Dedifferentiated amniotic fluid mesenchymal stem cell (primary cell): ENCODE data around the gene KRTAP10-3.
"Not testable (repeated sequence)": the region's sequence is repeated elsewhere in the genome, so short reads cannot be mapped to it uniquely, and the experiment has no call there.

Experiments used
- DNase-seq: peaks from one replicate; pipeline ENCODE4 v3.0.0-alpha.2; 2016; ENCODE audit errors: extremely low spot score

Gene KRTAP10-3

GRCh38 chr21:44571844-44572782, 13.5 kb upstream of the KRTAP10-3 start:
- no peak for DNase-seq

- DNase-seq: no peak
Observed at GRCh38 chr21:44571296-44571695, 12.7 kb upstream of the KRTAP10-3 start.

GRCh38 chr21:44569861-44570517, 11.4 kb upstream of the KRTAP10-3 start:
- no peak for DNase-seq

DNA sequence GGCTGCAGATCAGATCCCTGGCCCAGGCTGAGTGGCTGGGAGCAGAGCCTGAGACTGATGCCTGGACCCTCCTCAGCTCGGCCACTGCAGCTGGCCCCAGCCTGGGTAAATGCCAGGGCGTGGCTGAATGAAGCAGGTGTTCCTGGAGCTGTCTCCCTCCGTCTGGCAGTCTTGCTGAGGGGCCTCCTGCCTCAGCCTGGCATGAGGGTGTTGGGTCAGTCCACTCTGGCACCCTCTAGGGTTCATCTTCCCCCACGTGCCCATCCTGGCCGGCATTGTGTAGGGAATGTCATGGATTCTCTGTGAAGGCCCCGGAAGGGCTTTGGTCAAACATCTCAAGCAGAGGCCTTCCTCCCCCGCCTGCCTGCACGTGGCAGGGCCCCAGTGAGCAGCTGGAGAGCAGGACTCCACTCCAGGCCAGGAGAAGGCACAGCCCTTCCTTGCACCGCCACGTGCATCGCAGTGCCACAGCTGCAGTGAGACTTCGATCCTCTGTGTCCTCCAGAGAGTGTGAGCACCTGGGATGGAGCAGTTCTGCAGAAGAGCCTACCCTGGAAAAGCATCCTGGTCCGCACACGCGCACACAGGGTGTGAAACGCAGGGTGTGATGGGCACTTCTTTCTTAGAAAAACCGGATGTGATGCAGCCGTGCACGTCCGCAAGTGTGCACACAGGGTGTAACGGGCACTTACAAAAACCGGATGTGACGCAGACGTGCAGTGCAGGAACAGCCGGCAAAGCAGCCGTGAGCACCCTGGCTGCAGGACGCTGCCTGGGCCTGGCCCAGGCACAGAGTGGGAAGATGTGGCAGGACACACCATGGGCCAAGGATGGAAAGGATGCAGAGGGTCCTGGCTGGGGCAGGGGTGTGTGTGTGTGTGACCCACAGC, 10.3 kb upstream of the KRTAP10-3 start:
- no peak for DNase-seq

DNA sequence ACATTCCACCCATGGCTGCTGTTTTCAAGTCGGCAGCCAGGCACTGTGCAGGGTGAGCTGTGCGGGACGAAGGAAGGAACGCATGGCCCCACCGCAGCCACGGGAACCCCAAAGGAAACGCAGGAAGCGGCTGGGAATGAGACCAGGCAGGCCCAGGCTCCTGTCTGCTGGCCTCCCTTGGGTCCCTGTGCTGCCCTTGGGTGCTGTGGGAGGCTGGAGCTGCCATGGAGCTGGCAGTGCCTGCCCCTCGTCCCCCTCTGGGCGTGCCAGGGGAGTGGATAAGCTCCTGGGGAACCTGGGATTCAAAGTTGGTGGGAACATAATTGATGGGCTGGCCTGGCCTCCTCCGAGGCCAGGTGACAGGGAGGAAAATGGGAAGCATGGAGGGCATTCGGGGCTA, 9.7 kb upstream of the KRTAP10-3 start:
- no peak for DNase-seq

- DNase-seq: no peak
Observed at GRCh38 chr21:44567481-44568171, 9.0 kb upstream of the KRTAP10-3 start.

- no peak for DNase-seq
Observed at GRCh38 chr21:44566403-44566802, 7.8 kb upstream of the KRTAP10-3 start.

DNA sequence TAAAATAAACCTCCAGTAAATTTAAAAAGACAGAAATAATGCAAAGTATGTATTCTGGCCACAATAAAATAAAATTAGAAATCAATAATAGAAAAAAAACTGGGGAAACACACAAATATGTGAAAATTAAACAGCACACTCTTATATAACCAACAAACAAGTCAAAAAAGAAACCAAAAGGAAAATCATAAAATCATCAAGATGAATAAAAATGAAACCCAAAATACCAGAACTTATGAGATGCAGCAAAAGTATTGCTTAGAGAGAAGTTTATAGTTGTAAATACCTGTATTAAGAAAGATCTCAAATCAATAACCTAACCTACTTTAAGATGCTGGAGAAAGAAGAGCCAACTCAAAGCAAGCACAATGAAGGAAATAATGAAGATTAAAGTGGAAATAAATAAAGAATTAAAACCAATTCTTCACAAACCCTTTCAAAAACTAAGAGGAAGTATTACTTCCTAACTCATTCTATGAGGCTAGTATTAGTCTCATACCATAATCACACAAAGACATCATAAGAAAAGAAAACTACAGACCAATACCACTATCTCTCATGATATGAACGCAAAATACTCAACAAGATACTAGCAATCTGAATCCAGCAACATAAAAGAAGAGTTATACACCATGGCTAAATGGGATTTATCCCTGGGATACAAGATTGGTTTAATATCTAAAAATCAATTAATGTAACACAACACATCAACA, 6.4 kb upstream of the KRTAP10-3 start:
- no peak for DNase-seq

- DNase-seq: no peak
Observed at GRCh38 chr21:44564099-44564498, 5.5 kb upstream of the KRTAP10-3 start.

DNA sequence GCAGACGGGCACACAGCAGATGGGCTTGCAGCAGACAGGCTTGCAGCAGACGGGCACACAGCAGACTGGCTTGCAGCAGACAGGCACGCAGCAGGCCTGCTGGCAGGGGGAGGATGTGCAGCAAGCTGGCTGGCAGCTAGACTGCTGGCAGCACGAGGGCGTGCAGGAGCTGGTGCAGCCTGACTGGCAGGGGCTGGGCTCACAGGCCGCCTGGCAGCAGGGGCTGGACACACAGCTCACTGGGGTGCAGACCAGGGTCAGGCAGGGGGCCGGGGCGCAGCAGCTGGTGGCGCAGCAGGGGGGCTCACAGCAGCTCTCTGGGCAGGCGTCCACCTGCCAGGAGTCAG, 293 bp downstream of the KRTAP10-3 start:
- DNase-seq: not testable (repeated sequence)

GRCh38 chr21:44557491-44558328, 885 bp downstream of the KRTAP10-3 start:
- no peak for DNase-seq

DNA sequence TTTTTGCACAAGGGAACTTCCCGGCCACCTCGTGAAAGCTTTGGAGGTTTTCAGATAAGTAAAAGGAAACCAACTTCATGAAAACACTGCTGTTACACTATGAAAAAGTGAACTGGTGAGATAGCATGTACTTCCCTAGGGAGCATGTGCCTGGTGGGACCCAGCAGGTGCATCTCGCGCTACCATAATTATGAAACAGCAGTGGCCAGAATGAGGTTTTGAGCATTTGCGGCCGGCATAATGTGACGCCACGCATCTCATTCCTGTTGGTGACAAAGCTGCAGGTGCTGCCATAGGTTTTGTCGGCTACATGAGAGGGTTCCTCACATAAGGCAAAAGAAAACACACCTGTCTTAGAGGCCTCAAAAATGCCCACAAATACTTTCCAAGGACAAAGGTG, 1.7 kb downstream of the KRTAP10-3 start:
- no peak for DNase-seq

GRCh38 chr21:44555200-44555875, 3.3 kb downstream of the KRTAP10-3 start:
- no peak for DNase-seq

- no peak for DNase-seq
Observed at GRCh38 chr21:44552681-44553080, 5.9 kb downstream of the KRTAP10-3 start.

DNA sequence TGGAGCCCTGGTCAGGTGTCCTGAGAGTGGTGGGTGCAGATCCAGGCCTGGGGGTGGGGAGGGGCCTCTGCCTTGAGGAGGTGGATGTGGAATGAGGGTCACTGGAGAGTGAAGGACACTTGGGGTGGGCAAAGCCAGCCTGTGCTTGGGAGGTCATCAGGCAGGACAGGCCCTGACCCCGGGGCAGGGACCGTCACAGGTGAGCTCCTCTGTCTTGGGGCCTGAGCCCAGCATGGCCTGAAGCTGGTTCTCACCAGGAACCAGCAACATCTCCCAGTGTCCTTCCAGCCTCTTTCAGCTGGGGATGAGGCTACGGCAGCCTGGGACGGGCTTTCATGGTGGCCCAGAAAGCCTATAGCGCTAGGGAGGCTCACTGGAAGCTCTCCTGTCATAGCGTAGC, 6.5 kb downstream of the KRTAP10-3 start:
- DNase-seq: no peak

DNA sequence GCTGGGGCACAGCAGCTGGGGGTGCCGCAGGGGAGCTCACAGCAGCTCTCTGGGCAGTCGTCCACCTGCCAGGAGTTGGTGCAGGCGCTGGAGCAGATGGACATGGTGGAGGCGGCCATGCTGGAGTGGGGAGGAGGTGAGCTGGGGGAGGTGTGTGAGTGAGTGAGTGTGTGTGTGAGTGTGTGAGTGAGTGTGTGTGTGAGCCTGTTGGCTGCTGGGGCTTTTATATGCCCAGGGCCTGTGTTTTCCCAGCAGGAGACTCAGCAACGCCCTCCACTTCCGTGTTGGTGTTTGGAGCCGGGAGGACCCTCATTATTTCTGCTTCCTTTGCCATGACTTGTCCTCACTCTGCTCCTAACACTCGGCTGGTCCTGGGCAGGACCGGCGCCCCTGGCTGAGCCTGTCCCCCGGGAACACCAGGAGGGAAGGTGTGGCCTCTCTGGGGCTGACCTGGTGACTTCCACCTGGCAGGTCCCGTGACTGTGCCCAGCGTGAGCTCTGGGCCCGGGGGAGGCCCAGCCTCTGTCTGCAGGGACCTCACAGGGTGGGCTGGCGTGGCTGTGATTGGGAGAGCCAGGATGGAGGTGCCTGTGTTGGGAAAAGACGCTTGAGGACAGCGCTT, 7.1 kb downstream of the KRTAP10-3 start, which contains the start of gene KRTAP10-2:
Gene KRTAP10-2 (minus strand): TSS at position 166 of the 622 bp plus-strand sequence. CDS start 47 bp downstream, at position 119.
- DNase-seq: no peak

DNA sequence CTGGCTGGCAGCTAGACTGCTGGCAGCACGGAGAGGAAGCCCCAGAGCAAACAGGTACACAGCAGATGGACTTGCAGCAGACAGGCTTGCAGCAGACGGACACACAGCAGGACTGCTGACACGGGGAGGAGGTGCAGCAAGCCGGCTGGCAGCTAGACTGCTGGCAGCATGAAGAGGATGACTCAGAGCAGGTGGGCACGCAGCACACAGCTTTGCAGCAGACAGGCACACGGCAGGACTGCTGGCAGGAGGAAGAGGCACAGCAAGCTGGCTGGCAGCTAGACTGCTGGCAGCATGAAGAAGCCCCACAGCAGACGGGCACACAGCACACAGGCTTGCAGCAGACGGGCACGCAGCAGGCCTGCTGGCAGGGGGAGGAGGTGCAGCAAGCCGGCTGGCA, 7.8 kb downstream of the KRTAP10-3 start:
- DNase-seq: no peak

DNA sequence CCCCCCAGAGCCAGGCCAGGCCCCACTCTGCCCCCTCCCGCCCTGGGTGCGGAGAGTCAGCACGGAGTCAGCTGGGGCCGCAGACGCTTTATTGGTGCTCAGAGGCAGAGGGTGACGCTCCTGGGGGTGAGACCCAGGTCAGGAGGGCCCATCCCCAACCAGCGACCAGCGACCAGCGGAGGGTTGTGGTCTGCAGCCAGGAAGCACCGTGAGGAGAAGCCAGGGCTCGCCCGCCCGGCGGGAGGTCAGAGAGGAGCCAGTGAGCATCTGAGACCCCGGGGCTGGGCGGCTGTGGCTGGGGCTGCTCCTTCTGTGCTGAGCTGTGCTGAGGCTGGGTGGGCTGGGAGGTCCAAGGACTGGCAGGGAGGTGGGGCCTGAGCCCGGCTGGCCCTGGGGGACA, 8.3 kb downstream of the KRTAP10-3 start:
- not testable (repeated sequence) for DNase-seq
